ENCODE data around the gene HERPUD2. TPM values are rescaled to one million over a fixed set of nuclear protein-coding genes. Genes with fewer than 3 reads are reported as not detected.

Gene HERPUD2
- polyA plus RNA-seq, 1 of the 3 experiments (the other 2 are of a cell fraction), result 39.2 TPM

DNA sequence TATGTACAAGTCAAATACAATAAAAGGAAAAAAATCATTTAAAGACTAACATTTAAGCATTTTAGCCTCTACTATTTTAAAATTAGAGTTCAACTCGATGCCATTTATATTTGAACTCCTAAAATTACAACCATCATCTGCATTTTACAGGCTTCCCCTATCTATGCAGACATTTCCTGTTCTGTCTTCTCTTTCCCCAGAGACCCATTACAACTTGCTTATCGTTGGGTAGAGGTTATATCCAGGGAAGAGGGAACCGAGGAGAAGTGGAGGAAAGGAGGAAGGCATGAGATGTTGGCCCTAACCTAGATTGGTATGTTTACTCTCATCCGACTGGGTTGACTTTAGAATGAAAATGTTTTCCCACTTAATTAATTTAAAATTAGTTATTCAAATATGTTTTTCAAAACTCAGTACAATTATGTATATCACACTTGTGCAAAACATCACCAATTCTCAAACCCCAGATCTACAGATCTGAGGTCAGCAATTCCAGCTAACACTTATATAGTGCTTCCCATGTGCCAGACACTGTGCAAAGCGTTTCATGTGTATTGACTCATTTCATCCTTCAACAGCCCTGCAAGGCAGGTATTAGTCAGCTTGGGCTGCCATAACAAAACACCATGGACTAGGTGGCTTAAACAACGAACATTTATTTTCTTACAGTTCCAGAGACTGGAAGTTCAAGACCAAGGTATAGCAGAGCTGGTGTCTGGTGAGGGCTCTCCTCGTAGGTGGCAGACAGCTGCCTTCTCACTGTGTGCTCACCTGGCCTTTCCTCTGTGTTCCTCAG lies 27.3 kb upstream of the HERPUD2 start (continued):
- TF ChIP-seq, protein P1, sequence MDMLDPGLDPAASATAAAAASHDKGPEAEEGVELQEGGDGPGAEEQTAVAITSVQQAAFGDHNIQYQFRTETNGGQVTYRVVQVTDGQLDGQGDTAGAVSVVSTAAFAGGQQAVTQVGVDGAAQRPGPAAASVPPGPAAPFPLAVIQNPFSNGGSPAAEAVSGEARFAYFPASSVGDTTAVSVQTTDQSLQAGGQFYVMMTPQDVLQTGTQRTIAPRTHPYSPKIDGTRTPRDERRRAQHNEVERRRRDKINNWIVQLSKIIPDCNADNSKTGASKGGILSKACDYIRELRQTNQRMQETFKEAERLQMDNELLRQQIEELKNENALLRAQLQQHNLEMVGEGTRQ (IDR thresholded peaks at IDR 0.05; ENCODE audit: borderline replicate concordance, low read depth, low read length), result no peak
- TF ChIP-seq RAD21 (IDR thresholded peaks at IDR 0.05; ENCODE audit: low read length), result no peak
- no peak for TF ChIP-seq EP300 (IDR thresholded peaks at IDR 0.05; ENCODE audit: borderline replicate concordance in 1 of 2, low read depth in 1 of 2, low read length in 1 of 2)
- no peak for TF ChIP-seq SIN3A (IDR thresholded peaks at IDR 0.05; ENCODE audit: borderline replicate concordance, low read depth, low read length)
- TF ChIP-seq NFIC (IDR thresholded peaks at IDR 0.05; ENCODE audit: borderline replicate concordance), result no peak
- TF ChIP-seq SMC3 (IDR thresholded peaks at IDR 0.05; ENCODE audit: low read depth, low read length), result no peak
- no peak for TF ChIP-seq POLR2AphosphoS5 (IDR thresholded peaks at IDR 0.05; ENCODE audit: low read depth, low read length)
- TF ChIP-seq RFX5 (IDR thresholded peaks at IDR 0.05; ENCODE audit: low read length), result no peak

- TF ChIP-seq SIN3A (IDR thresholded peaks at IDR 0.05; ENCODE audit: borderline replicate concordance, low read depth, low read length) (no peak), IRF3 (IDR thresholded peaks at IDR 0.05; ENCODE audit: low read depth, low read length) (no peak), MEF2A (IDR thresholded peaks at IDR 0.05; ENCODE audit: borderline replicate concordance, low read depth) (no peak), GATA2 (CRISPR knock-in tag; IDR thresholded peaks at IDR 0.05) (no peak), EZH2phosphoT487 (IDR thresholded peaks at IDR 0.05; ENCODE audit: borderline replicate concordance, low read depth) (no peak), TCF12 (IDR thresholded peaks at IDR 0.05) (no peak), RFX5 (IDR thresholded peaks at IDR 0.05; ENCODE audit: low read length) (no peak), NRF1 (IDR thresholded peaks at IDR 0.05; ENCODE audit: low read depth, low read length) (no peak), YY1 (IDR thresholded peaks at IDR 0.05; ENCODE audit: low read depth) (no peak)
These were observed 26.4 kb upstream of the HERPUD2 start for GRCh38 chr7:35721288-35721687.

More at GRCh38 chr7:35721288-35721687, 26.4 kb upstream of the HERPUD2 start:
- ChIA-PET POLR2A (no interaction called here), CTCF (interaction anchor here (2.0 kb wide), 1 partner anchor 12 kb away, joined by 9 read pairs; no protein-coding TSS in a partner anchor)
- WGBS (ENCODE audit: low lambda C conversion rate), result 93% methylated on average over 2 of the region's 2 CpGs
- peaks cover 11 to 16% of the 10 kb centered on the region in 2 experiments; a peak in 3 of 4 replicates for H3K4me1 ChIP-seq (ENCODE audit: control insufficient read depth in 1 of 2, insufficient read depth in 2 of 2, low read depth in 1 of 2, low read length in 1 of 2)
- no peak overlapping the region for H3K9ac ChIP-seq
- H3K79me2 ChIP-seq (ENCODE audit: insufficient read depth), result no peaks in the 10 kb centered on the region
- no peak overlapping the region for H3K4me2 ChIP-seq
- H2AFZ ChIP-seq (ENCODE audit: low read depth), result no peak overlapping the region
- H3K27ac ChIP-seq (ENCODE audit: low read depth in 2 of 2, low read length in 1 of 2), result no peak overlapping the region
- H4K20me1 ChIP-seq (ENCODE audit: insufficient read depth), result no peaks in the 10 kb centered on the region
- no peak for DNase-seq
- no peaks in the 10 kb centered on the region for H3K27me3 ChIP-seq (ENCODE audit: insufficient read depth)
- no peaks in the 10 kb centered on the region for H3K9me2 ChIP-seq
- H3K4me3 ChIP-seq (ENCODE audit: low read depth in 2 of 2, low read length in 1 of 2), result no peak overlapping the region
- H3K9me3 ChIP-seq, result no peaks in the 10 kb centered on the region
- H3K36me3 ChIP-seq (replicated peaks in 1 of 2; ENCODE audit: control insufficient read depth in 1 of 2, insufficient read depth in 2 of 2, low read length in 1 of 2), result no peaks in the 10 kb centered on the region
- no peaks in the 10 kb centered on the region for H3F3A ChIP-seq (replicated peaks; ENCODE audit: insufficient read depth)
